ENCODE measurements around the gene RBM43. TPM values are rescaled to one million over a fixed set of nuclear protein-coding genes. Genes with fewer than 3 reads are reported as not detected.
A peak's percentile ranks its signal among the peaks of the same experiment; 100 is the strongest.

RBM43 gene
- total RNA-seq, 2 experiments from 2014 or later = 15.0 to 16.0 TPM

GRCh38 chr2:151258121-151258520, 3.5 kb downstream of the RBM43 start:
- peak overlapping the region; percentile 25 for H3K4me3 Mint-ChIP-seq
- H3K9me3 ChIP-seq (ENCODE audit: control insufficient read depth in 1 of 2, insufficient read depth in 1 of 2, low read length in 2 of 2) = no peaks in the 10 kb centered on the region
- H3K27me3 ChIP-seq (ENCODE audit: control insufficient read depth in 1 of 2, insufficient read depth in 2 of 2, low read length in 2 of 2) = no peaks in the 10 kb centered on the region
- peaks cover 48% of the 10 kb centered on the region for H3K4me1 Mint-ChIP-seq (ENCODE audit: low read depth)
- CTCF ChIA-PET = no interaction called here
- DNase-seq = no peak
- ATAC-seq (ENCODE audit: poor library complexity) = no peak
- intact Hi-C loops (cut with DNase I, micrococcal nuclease) = no loop called here
- H3K36me3 Mint-ChIP-seq (ENCODE audit: low read depth) = peaks cover 50% of the 10 kb centered on the region
- no peak for TF ChIP-seq CTCF (IDR thresholded peaks at IDR 0.05)
- no peak overlapping the region for H3K27ac Mint-ChIP-seq
- H3K27ac ChIP-seq (ENCODE audit: low read depth in 1 of 2, low read length in 2 of 2) = no peak overlapping the region
- peaks cover 25% of the 10 kb centered on the region for H3K36me3 ChIP-seq (ENCODE audit: insufficient read depth, low read length)
- no peaks in the 10 kb centered on the region for H3K9me3 Mint-ChIP-seq
- POLR2A ChIA-PET = no interaction called here
- peaks cover 22% of the 10 kb centered on the region for H3K4me1 ChIP-seq (ENCODE audit: insufficient read depth, low read length)
- no peaks in the 10 kb centered on the region for H3K27me3 Mint-ChIP-seq
- H3K4me3 ChIP-seq (ENCODE audit: low read length) = no peak overlapping the region

GRCh38 chr2:151252646-151253045, 9.0 kb downstream of the RBM43 start:
- Mint-ChIP-seq H3K4me1 (ENCODE audit: low read depth) (peaks cover 14% of the 10 kb centered on the region), H3K4me3 (no peak overlapping the region), H3K9me3 (peaks cover 8% of the 10 kb centered on the region), H3K36me3 (ENCODE audit: low read depth) (peaks cover 83% of the 10 kb centered on the region), H3K27me3 (no peaks in the 10 kb centered on the region), H3K27ac (no peak overlapping the region)
- H3K27ac ChIP-seq (ENCODE audit: low read depth in 1 of 2, low read length in 2 of 2) = no peak overlapping the region
- POLR2A ChIA-PET = no interaction called here
- intact Hi-C loops (cut with DNase I, micrococcal nuclease) = no loop called here
- no peak overlapping the region for H3K4me3 ChIP-seq (ENCODE audit: low read length)
- no peaks in the 10 kb centered on the region for H3K4me1 ChIP-seq (ENCODE audit: insufficient read depth, low read length)
- H3K27me3 ChIP-seq (ENCODE audit: control insufficient read depth in 1 of 2, insufficient read depth in 2 of 2, low read length in 2 of 2) = no peaks in the 10 kb centered on the region
- CTCF ChIA-PET = no interaction called here
- DNase-seq (no peak), ATAC-seq (ENCODE audit: poor library complexity) (no peak)
- H3K9me3 ChIP-seq (ENCODE audit: control insufficient read depth in 1 of 2, insufficient read depth in 1 of 2, low read length in 2 of 2) = peaks cover 11 to 21% of the 10 kb centered on the region in 2 experiments
- no peak for TF ChIP-seq CTCF (IDR thresholded peaks at IDR 0.05)
- peaks cover 61% of the 10 kb centered on the region for H3K36me3 ChIP-seq (ENCODE audit: insufficient read depth, low read length)

- H3K4me1 ChIP-seq (ENCODE audit: insufficient read depth, low read length) = no peaks in the 10 kb centered on the region
- no peak for ATAC-seq (ENCODE audit: poor library complexity)
- Mint-ChIP-seq H3K4me1 (ENCODE audit: low read depth) (peaks cover 10% of the 10 kb centered on the region), H3K27me3 (no peaks in the 10 kb centered on the region), H3K9me3 (peaks cover 8% of the 10 kb centered on the region), H3K4me3 (no peak overlapping the region), H3K27ac (no peak overlapping the region), H3K36me3 (ENCODE audit: low read depth) (peaks cover 84% of the 10 kb centered on the region)
- POLR2A ChIA-PET = interaction anchor here (0.7 to 1.5 kb wide), 2 partner anchors 10 to 168 kb away, joined by 3 to 8 read pairs; partner anchors contain the start of gene RBM43
- no peak overlapping the region for H3K4me3 ChIP-seq (ENCODE audit: low read length)
- no peak for TF ChIP-seq CTCF (IDR thresholded peaks at IDR 0.05)
- peaks cover 61% of the 10 kb centered on the region for H3K36me3 ChIP-seq (ENCODE audit: insufficient read depth, low read length)
- H3K9me3 ChIP-seq (ENCODE audit: control insufficient read depth in 1 of 2, insufficient read depth in 1 of 2, low read length in 2 of 2) = peaks cover 16 to 26% of the 10 kb centered on the region in 2 experiments
- DNase-seq = no peak
- CTCF ChIA-PET = no interaction called here
- H3K27ac ChIP-seq (ENCODE audit: low read depth in 1 of 2, low read length in 2 of 2) = no peak overlapping the region
- H3K27me3 ChIP-seq (ENCODE audit: control insufficient read depth in 1 of 2, insufficient read depth in 2 of 2, low read length in 2 of 2) = no peaks in the 10 kb centered on the region
- intact Hi-C loops (cut with DNase I, micrococcal nuclease) = no loop called here
Measured at GRCh38 chr2:151251012-151251411, 10.7 kb downstream of the RBM43 start.

Measured in CD4-positive, alpha-beta T cell (primary cell).